HG03521 (cell line): ENCODE data around the gene KCNK3.
"Not testable (repeated sequence)": the region's sequence is repeated elsewhere in the genome, so short reads cannot be mapped to it uniquely, and the experiment has no call there.

Experiments used
- ATAC-seq: cut with Tn5 transposase; IDR thresholded peaks from one replicate; pipeline ENCODE4 v1.9.1; 2021; ENCODE audit warnings: mild to moderate bottlenecking, moderate library complexity; ENCODE audit not compliant: unreplicated experiment

Gene KCNK3

DNA sequence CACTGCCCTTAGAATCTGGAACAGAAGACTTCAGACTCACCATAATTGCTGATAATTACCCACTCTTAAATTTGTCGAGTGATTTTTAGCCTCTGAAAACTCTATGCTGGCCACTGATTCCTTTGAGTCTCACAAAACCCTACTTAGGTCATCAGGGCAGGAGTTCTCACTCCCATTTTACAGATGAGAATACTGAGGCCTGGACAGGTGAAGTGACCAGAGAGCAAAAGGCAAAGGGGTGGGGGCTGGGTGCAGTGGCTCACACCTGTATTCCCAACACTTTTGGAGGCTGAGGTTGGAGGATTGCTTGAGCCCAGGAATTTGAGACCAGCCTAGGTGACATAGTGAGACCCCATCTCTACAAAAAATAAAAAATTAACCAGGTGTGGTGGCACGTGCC, 36.8 kb downstream of the KCNK3 start:
- no peak for ATAC-seq

DNA sequence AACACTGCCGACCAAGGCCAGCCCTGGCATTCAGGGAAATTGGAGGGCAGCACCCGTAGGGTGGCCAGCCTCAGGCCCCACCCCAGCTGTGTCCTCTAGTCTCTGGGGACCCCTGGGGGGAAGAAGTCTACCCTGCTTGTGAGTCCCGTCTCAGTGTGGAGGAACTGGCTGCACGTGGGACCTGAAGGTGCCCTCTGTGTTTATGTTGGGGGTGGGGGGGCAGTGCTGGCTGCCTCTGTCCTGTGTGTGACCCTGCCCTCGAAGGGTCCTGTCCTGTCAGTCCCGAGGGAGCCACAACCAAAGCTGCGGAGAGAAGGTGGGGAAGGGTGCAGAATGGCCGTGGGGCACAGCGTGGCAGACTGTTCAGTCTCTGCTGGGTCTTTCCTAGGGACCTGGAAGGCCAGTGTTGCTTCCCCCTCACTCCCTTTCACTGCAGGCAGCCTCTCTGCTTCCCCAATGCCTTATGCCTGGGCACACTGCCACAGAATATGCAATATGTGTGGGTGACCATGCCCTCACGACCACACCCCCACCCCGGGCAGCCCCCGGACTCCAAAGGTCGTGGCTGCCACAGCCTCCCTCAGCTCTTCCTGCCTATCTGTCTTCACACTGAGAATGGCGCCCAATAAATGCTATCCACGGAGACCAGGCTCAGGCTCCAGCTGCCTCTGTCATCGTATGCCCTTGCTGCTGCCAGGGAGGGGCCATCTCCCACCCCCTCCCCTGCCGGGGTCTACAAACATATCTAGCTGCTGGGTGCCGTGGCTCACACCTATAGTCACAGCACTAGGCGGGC, 38.2 kb downstream of the KCNK3 start:
- ATAC-seq: no peak

DNA sequence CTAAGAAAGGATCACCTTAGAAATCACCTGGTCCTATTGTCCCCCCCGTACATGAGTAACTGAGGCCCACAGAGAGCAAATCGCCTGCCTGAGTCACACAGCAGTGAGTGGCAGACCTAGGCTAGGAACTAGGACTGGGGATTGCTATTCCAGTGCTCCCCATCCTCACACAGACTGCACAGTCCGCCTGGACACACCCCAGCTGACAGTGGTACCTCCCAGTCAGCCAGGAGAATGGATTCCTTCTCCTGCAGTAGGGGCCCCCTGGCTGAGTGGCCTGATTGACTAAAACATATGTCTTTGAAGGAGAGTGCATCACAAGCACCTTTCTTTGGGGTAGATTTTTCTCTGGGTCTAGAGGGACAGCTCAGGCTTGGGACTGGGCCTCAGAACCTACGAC, 39.2 kb downstream of the KCNK3 start:
- ATAC-seq: no peak

DNA sequence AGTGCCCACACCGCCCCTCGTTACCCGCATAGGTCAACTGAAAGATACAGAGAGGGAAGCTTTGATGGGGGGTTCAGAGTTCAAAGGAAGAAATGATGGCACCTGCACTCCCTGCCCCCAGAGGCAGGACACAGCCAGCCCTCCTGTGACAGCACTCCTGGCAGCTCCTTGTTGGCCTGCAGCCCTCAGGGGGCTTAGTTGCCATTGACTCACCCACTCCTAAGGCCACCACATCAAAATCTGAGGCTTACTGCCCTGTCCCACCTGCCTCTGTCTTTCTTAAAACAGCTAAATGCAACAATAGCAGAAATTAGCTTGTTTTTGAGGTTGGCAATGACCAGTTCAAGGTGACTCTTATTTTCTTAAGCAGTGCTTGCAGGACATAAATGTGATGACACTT, 39.9 kb downstream of the KCNK3 start:
- no peak for ATAC-seq

DNA sequence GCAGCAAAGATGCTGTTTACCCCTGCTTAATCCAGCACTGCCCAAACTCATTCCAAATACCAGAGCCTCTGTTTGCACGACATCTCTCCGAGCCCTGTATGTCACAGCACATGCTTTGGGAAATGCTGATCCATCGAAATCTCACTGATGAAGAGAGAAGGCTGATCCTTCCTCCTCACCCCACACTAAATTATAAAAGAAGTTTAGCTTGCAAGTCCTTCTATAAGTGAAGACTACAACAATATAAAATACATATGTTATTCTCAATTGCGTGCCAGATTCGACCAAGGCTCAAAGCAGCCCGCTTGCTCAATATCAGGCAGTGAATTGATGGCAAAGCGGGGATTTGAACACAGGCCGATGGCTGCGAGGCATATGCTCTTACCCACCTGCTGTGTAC, 40.9 kb downstream of the KCNK3 start:
- ATAC-seq: no peak

DNA sequence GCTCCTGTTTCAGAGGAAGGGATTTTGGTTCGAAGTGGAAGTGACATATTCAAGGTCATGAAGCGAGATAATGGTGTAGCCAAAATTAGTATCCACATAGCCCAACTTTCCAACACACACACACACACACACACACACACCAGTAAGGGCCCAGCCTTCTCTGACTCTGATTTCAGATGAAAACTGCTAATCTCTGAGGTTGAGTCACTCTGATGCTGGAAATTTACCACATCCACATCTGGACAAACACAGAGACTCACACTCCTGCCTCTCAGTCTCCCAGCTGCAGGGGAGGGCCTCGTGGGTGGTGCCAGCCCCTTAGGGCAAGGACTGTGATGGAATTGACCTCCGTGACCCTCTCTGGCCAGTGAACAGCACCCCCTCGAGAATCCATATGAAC, 42.6 kb downstream of the KCNK3 start:
- ATAC-seq: no peak

DNA sequence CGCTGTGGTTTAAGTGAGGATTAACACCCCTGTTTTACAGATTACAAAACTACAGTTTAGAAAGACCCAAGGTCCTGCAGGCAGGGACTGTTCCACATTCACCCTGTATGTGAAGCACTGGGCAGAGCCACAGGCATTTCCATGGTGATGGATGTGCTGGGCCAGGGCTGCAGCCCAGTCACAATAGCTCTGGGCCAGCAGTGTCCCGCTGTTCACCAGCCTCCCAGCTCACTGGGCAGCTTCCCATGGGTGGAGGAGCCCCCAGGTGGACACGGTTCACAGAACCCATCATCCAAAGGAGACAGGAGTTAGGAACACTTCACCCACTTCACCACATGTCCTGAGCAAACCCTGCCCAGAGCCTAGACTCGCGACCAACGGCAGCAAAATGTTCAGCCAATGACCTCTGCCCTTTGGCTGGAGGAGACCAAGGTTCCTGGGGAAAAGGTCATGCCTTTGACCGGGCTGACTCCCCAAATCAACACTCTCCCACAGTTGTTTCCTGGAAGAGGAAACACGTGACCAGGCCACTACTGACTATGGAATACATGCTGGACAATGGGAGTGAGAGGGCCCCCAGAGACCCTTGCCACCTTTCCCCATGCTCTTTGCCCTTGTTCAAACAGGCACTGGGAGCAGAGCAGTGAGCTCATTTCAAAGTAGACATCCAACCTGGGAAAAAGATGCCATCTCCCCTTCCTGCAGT, 43.5 kb downstream of the KCNK3 start:
- no peak for ATAC-seq

DNA sequence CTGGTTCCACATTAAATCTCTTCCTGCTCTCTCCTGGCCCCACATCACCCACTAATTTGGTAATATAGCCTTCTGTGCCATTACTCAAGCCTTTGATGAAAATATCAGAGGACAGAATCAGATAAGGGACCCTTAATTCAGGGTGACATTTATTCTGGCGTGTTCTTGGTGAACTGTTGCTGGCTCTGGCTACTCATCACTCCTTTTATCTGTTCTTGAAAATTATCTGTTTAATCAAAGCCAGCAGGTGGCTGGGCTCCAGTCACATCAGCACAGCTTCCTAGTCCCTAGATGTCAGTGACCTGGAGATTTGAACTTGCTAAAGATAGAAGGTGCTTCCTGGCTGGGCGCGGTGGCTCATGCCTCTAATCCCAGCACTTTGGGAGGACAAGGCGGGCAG, 44.7 kb downstream of the KCNK3 start:
- ATAC-seq: no peak

DNA sequence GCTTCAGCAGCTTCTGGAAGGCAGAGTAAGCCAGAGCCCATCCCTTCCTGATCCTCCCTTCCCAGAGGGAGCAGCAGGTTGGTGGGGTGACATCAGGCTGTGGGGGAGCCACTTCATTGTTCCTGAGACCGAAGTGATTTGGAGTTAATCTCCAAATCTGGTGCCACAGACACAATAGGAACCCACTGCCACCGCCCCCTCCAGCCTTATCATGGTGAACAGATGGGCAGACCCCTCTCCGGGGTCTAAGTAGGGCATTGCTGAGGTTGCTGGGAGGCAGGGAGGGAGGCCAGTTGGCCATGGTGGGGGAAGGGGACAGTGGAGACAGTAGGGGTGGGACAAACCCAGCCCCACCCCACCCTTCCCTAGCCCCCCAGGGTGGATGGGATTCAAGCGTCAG, 46.0 kb downstream of the KCNK3 start:
- no peak for ATAC-seq

DNA sequence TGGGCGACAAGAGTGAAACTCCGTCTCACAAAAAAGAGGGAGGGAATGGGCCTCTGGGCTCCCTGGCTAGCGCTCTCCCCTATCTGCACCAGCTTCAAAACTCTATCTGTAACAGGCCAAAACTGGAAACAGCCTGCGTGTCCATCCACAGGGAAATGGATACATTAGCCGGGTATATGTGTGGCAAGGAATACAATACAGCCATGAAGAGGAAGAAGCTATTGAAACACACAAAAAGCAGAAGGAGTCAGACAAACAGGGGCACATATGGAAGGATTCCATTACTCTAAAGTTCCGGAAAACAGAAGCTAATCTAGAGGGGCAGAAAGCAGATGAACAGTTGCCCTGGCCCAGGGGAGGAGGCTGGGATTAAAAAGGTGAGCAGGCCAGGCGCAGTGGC, 47.0 kb downstream of the KCNK3 start:
- no peak for ATAC-seq

DNA sequence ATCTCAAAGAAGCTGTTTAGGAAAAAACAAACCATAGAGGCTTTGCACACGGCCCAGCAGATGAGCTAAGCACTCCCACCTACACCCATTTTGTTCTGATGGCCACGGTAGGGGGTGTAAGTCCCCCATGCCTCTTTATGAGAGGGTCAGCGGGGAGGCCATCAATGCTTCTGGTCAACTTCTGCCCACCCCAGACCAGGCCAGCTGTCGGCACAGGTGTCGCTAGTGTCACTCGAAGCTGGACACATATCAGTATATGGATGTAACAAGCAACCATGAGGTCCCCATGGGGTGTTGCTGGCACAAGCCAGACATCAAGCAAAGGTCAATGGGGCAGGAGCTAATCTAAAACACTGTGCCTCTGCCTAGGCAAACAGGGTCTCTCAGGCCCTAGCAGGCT, 47.8 kb downstream of the KCNK3 start:
- no peak for ATAC-seq

DNA sequence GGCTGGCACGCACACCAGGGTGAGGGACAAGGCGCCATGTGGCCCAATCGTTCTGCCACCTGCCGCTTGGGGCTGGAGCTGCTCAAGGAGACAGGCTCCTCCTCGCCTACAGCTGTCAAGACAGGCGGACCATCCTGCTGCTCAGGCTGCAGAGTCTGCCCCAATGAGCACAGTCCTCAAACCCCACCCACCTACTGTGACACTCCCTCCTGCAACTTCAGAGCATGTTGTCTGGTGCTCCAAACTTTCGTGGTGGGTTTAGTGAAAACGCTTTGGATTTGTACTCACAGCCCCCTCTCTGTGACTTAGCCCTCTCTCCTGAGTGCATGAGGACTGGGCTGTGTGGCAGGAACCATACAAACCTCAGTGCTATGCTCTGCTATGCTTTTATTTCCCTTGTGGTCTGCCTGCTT, 48.4 kb downstream of the KCNK3 start:
- ATAC-seq: no peak

DNA sequence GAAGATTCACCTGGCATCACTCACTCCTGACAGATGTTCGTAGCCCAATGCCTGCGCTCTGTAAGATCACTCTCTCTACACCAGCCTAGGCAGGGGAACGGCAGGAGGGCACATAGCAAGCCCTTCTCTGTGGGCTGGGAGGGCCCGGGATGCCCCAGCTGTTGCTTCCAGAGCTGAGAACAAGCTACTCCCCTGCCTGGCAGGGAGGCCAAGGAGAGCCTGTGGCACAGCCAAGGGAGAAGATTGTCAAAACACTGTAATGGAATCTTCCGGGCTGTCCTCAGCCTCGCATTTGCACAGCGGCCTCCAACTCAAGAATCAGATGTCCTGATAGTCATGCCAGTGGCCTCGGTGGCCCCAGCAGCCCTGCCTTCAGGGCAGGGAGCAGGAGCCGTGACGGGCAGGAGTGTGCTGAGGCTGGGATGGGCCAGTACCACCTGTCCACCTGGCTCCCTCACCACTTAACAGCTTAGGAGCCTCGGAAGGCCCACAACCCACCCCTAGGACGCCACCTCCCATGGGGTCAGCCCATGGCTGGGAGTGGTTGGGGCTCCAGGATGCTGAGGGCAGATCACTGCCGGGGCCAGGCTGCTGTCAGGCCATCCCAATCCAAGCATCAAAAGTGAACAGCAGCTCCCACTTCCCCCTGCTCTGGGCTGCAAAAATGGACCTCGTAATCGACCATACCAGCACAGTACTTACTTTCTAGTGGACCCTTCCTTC, 49.7 kb downstream of the KCNK3 start:
- no peak for ATAC-seq

DNA sequence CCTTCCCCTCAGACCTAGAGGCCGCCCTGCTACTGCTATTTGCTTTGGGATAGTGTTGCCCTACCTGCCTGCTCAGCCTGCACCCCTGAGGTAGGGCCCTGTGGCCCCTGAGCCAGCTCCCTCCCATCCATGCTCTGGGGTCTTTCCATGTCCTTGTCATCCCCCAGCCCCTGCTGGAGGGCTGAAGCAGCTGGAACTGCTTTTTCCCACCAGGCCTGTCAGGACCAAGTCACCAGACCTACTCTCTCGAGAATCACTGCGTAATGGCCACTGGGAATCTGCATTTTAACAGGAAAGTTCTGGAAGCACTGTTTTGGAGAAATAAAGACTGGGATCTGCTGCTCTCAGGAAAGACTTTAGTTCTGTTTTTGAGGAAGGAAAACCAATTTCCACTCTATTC, 51.3 kb downstream of the KCNK3 start:
- ATAC-seq: no peak

DNA sequence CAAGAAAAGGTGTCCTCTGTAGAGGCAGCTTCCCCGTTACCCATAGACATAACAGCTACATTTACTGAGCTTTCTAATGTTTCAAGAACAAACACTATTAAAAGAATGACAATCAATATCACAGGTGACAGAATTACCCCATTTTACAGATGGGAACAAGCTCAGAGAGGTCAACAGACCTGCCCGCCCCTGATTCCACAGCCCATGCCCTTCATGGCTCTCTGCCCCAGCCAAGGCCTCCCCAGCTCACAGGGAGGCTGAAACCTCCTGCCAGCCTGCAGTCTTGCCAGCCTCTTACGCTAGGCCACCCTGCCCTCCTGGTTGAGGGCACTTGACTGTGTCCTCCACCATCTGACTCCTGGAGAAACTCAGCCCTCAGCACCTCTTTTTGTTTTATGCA, 52.4 kb downstream of the KCNK3 start:
- ATAC-seq: no peak

DNA sequence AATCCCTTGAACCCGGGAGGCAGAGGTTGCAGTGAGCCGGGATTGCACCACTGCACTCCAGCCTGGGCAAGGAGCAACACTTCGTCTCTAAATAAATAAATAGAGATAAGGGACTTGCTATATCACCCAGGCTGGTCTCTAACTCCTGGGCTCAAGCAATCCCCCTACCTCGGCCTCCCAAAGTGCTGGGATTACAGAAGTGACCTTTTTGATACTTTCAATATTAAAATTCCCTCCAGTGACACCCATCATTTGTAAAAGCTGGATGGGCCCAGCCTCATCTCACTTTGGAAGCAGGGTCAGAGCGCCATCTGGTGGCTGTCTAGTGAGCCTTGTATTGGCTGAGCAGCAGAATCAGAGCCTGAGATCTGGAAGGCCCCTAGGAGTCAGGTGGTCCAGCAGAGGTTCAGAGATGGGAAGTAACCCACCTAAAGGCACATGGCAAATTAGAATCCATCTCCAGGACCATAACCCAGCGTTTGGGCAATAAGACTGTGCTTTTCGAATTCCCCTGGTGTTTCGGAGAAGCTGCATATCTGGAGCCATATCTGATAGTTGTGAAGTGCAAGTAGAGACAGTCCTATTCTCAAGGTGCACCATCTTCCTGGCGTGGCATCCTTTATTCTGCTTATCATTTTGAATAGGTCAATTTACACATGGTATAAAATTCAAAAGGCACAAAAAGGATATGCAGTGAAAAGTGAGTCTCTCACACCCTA, 53.2 kb downstream of the KCNK3 start:
- no peak for ATAC-seq

DNA sequence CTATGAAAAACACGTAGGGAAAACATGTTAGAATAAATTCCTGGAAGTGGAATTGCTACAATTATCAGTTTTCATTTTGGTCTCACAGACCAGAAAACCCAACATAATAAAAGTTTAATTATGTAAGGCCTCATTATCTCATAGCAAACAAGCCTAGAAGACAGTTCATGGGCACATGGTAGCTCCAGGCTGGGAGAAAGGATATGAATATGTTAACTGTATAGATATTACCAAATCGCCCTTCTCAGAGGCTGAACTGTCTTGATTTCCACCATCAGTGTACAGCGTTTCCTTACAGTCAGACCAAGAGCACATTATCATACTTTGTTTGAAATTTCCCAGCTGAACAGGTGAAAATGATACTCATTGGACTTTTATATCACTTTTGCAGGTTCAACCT, 54.4 kb downstream of the KCNK3 start:
- ATAC-seq: no peak

DNA sequence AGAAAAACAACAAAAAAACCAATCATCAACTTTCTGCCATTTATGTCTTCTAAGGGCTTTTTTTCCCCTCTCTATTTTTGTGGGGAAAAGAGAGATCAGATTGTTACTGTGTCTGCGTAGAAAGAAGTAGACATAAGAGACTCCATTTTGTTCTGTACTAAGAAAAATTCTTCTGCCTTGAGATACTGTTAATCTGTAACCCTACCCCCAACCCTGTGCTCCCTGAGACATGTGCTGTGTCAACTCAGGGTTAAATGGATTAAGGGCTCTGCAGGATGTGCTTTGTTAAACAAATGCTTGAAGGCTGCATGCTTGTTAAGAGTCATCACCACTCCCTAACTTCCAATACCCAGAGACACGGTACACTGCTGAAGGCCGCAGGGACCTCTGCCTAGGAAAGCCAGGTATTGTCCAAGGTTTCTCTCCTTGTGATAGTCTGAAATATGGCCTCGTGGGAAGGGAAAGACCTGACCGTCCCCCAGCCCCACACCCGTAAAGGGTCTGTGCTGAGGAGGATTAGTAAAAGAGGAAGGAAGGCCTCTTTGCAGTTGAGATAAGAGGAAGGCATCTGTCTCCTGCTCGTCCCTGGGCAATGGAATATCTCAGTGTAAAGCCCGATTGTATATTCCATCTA, 57.4 kb downstream of the KCNK3 start:
- not testable (repeated sequence) for ATAC-seq

DNA sequence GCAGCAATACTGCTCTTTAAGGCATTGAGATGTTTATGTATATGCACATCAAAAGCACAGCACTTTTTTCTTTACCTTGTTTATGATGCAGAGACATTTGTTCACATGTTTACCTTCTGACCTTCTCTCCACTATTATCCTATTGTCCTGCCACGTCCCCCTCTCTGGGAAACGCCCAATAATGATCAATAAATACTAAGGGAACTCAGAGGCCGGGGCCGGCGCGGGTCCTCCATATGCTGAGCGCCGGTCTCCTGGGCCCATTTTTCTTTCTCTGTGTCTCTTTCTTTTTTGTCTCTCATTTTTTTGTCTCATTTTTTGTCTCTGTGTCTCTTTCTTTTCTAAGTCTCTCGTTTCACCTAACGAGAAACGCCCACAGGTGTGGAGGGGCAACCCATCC, 57.9 kb downstream of the KCNK3 start:
- ATAC-seq: not testable (repeated sequence)

DNA sequence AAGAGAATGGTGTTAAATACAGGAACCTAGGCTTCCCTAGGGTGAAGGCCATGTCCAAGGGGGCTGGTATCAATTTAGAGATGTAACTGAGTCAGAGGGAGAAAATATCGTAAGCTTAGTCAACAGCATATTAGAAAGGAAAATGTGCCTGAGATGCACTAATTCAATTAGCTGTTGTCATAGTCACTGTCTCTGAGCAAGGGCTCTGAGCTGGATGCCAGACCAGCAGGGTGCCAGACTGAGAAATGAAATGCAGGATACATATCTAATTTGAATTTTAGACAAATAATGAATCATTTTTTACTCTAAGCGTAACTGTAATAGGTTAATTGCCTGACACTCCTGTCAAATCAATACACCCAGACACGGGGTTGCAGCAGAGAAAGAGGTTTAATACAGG, 60.1 kb downstream of the KCNK3 start:
- no peak for ATAC-seq

DNA sequence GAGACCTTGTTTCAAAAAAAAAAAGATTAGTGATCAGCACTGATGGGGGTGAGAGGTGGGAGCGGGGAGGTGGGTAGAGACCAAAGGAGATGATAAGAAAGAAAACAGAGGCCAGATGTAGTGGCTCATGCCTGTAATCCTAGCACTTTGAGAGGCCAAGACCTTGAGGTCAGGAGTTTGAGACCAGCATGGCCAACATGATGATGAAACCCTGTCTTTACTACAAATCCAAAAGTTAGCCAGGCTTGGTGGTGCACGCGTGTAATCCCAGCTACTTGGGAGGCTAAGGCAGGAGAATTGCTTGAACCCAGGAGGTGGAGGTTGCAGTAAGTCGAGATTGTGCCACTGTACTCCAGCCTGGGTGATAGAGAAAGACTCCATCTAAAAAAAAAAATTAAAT, 62.0 kb downstream of the KCNK3 start:
- ATAC-seq: no peak
